GM19193 (cell line): Measurements from ENCODE around the gene OR1J4.

ENCODE experiments used
- POLR2A ChIP-seq: IDR thresholded peaks from 4 replicates; pipeline ENCODE4 v1.6.1; 2011; ENCODE audit not compliant: insufficient read depth, insufficient read length; ENCODE audit errors: extremely low read depth

OR1J4 gene

GRCh38 chr9:122551371-122551770 is 32.4 kb downstream of the OR1J4 start:
- no peak for TF ChIP-seq POLR2A

- TF ChIP-seq POLR2A, result no peak
Observed at GRCh38 chr9:122552812-122553211, 33.9 kb downstream of the OR1J4 start, which contains the start of gene OR1N2. Gene OR1N2, plus strand, starts transcription at chr9:122553112. Its CDS starts 100 bp downstream, at chr9:122553212.

GRCh38 chr9:122561446-122561845 is 42.5 kb downstream of the OR1J4 start:
- no peak for TF ChIP-seq POLR2A

GRCh38 chr9:122562134-122562760 is 43.3 kb downstream of the OR1J4 start:
- TF ChIP-seq POLR2A, result no peak

- no peak for TF ChIP-seq POLR2A
Observed at GRCh38 chr9:122567901-122568300, 49.0 kb downstream of the OR1J4 start.
